Activated B cell treated with CpG ODN at 0.5 μM for 24 hours (primary cell): Measurements from ENCODE around the gene PTPRD. TPM values are rescaled to one million over a fixed set of nuclear protein-coding genes. Genes with fewer than 3 reads are reported as not detected.

ENCODE experiments used
- ATAC-seq: fragments of 200-7000 bp; cut with Tn5 transposase; one replicate; pipeline ENCODE4 v1.10.0; 2021; ENCODE audit warnings: low read depth, mild to moderate bottlenecking, moderate library complexity
- CTCF ChIA-PET: fragments of 350-600 bp; sonication (Branson Sonifier 250); formaldehyde crosslinking; loops from one replicate; lab custom pipeline; 2021; ENCODE audit warnings: antibody characterized with exemption; lab: Charles Lee
- POLR2A ChIA-PET: fragments of 350-600 bp; sonication (Branson Sonifier 250); formaldehyde crosslinking; loops from one replicate; lab custom pipeline; 2021; ENCODE audit warnings: antibody characterized with exemption; lab: Charles Lee
- DNase-seq: peaks from one replicate; pipeline ENCODE4 v3.0.0; 2022
- H3K27ac Mint-ChIP-seq: one replicate; pipeline ENCODE4 v1.8.0; 2020; ENCODE audit warnings: mixed read lengths
- H3K27me3 Mint-ChIP-seq: one replicate; pipeline ENCODE4 v1.8.0; 2021; ENCODE audit warnings: mixed read lengths
- H3K36me3 Mint-ChIP-seq: one replicate; pipeline ENCODE4 v1.8.0; 2021; ENCODE audit warnings: low read depth, mixed read lengths
- H3K4me1 Mint-ChIP-seq: one replicate; pipeline ENCODE4 v1.8.0; 2021; ENCODE audit warnings: mixed read lengths
- H3K4me3 Mint-ChIP-seq: one replicate; pipeline ENCODE4 v1.8.0; 2020; ENCODE audit warnings: mild to moderate bottlenecking, mixed read lengths
- H3K9me3 Mint-ChIP-seq: one replicate; pipeline ENCODE4 v1.8.0; 2020; ENCODE audit warnings: mixed read lengths
- CTCF ChIP-seq: fragments of 200-600 bp; IDR thresholded peaks from one replicate; pipeline ENCODE4 v1.8.0; 2022; ENCODE audit warnings: antibody characterized with exemption, mild to moderate bottlenecking
- intact Hi-C: fragments of 100-400 bp; cut with micrococcal nuclease; formaldehyde crosslinking; loops from one replicate; pipeline ENCODE4 v1.15.1; 2024
- total RNA-seq: library from RNA; stranded (reverse); gene quantifications from 2 replicates; pipeline ENCODE4 v1.2.3, GENCODE V29; 2022

The PTPRD gene
- total RNA-seq, 1 donor from 2014 or later, result 0.04 TPM

- POLR2A ChIA-PET, result no interaction called here
- ATAC-seq (no peak), DNase-seq (no peak)
- Mint-ChIP-seq H3K9me3 (no peaks in the 10 kb centered on the region), H3K4me3 (no peak overlapping the region), H3K36me3 (no peaks in the 10 kb centered on the region), H3K4me1 (no peaks in the 10 kb centered on the region), H3K27me3 (no peaks in the 10 kb centered on the region), H3K27ac (no peak overlapping the region)
- no peak for TF ChIP-seq CTCF
- CTCF ChIA-PET, result no interaction called here
- intact Hi-C loops, result no loop called here
Measured at GRCh38 chr9:9170439-9171134, 1442.2 kb downstream of the PTPRD start.

GRCh38 chr9:9142001-9142400, 1470.8 kb downstream of the PTPRD start:
- ATAC-seq, result no peak
- ChIA-PET POLR2A (no interaction called here), CTCF (no interaction called here)
- H3K36me3 Mint-ChIP-seq, result no peaks in the 10 kb centered on the region
- no peaks in the 10 kb centered on the region for H3K9me3 Mint-ChIP-seq
- no peak for TF ChIP-seq CTCF
- intact Hi-C loops, result no loop called here
- H3K4me3 Mint-ChIP-seq, result no peak overlapping the region
- H3K4me1 Mint-ChIP-seq, result no peaks in the 10 kb centered on the region
- no peak overlapping the region for H3K27ac Mint-ChIP-seq
- DNase-seq, result no peak
- no peaks in the 10 kb centered on the region for H3K27me3 Mint-ChIP-seq

GRCh38 chr9:9133526-9133925, 1479.3 kb downstream of the PTPRD start:
- POLR2A ChIA-PET, result no interaction called here
- intact Hi-C loops, result no loop called here
- no peak for TF ChIP-seq CTCF
- H3K4me3 Mint-ChIP-seq, result no peak overlapping the region
- H3K36me3 Mint-ChIP-seq, result no peaks in the 10 kb centered on the region
- H3K27ac Mint-ChIP-seq, result no peak overlapping the region
- H3K27me3 Mint-ChIP-seq, result no peaks in the 10 kb centered on the region
- H3K9me3 Mint-ChIP-seq, result peaks cover 2% of the 10 kb centered on the region
- DNase-seq (no peak), ATAC-seq (no peak)
- H3K4me1 Mint-ChIP-seq, result no peaks in the 10 kb centered on the region
- CTCF ChIA-PET, result no interaction called here

GRCh38 chr9:9124616-9125015, 1488.2 kb downstream of the PTPRD start:
- ChIA-PET POLR2A (no interaction called here), CTCF (no interaction called here)
- Mint-ChIP-seq H3K27me3 (no peaks in the 10 kb centered on the region), H3K4me1 (no peaks in the 10 kb centered on the region), H3K9me3 (no peaks in the 10 kb centered on the region), H3K36me3 (no peaks in the 10 kb centered on the region), H3K4me3 (no peak overlapping the region), H3K27ac (no peak overlapping the region)
- intact Hi-C loops, result no loop called here
- ATAC-seq (no peak), DNase-seq (no peak)
- no peak for TF ChIP-seq CTCF

- POLR2A ChIA-PET, result no interaction called here
- CTCF ChIA-PET, result no interaction called here
- no peaks in the 10 kb centered on the region for H3K36me3 Mint-ChIP-seq
- H3K27ac Mint-ChIP-seq, result no peak overlapping the region
- ATAC-seq (no peak), DNase-seq (no peak)
- H3K9me3 Mint-ChIP-seq, result no peaks in the 10 kb centered on the region
- H3K27me3 Mint-ChIP-seq, result no peaks in the 10 kb centered on the region
- no peak for TF ChIP-seq CTCF
- no peaks in the 10 kb centered on the region for H3K4me1 Mint-ChIP-seq
- intact Hi-C loops, result no loop called here
- no peak overlapping the region for H3K4me3 Mint-ChIP-seq
Measured at GRCh38 chr9:9122230-9122875, 1490.4 kb downstream of the PTPRD start.
